A549 (cell line): ENCODE measurements around the gene LUZP1. TPM values are rescaled to one million over a fixed set of nuclear protein-coding genes. Genes with fewer than 3 reads are reported as not detected.

Experiments
- ATAC-seq, 2 experiments: fragments of 200-7000 bp in 1 of 2; fragments of >200 bp in 1 of 2; cut with Nextera tagmentation in 1 of 2; cut with Tn5 transposase in 1 of 2; 3 replicates each; pipeline versions ENCODE4 v1.8.0 to v1.9.1; 2018 to 2020; ENCODE audit warnings: mild to moderate bottlenecking in 1 of 2, moderate library complexity in 1 of 2
- CTCF ChIA-PET: fragments of 300-600 bp; sonication (Branson Sonifier 250); formaldehyde crosslinking; extraction: SDS; loops from one replicate; lab custom pipeline; 2021; ENCODE audit warnings: antibody characterized with exemption, inconsistent platforms; lab: Yijun Ruan, JAX
- POLR2A ChIA-PET: fragments of 350-600 bp; formaldehyde crosslinking; extraction: SDS; loops from one replicate; lab custom pipeline; 2021; ENCODE audit warnings: antibody characterized with exemption, inconsistent platforms; lab: Yijun Ruan, JAX
- DNase-seq, 2 experiments: peaks; one replicate each; pipeline versions ENCODE4 v3.0.0 to v3.0.0-alpha.2; 2011 to 2016; ENCODE audit warnings: low read depth in 1 of 2, low spot score in 1 of 2
- FAIRE-seq: peaks from 2 replicates; lab custom pipeline; 2011; peaks lifted over from hg19 to GRCh38; lab: Jason Lieb, UNC
- H3K27ac ChIP-seq, 2 experiments: fragments of >200 bp; sonication (Bioruptor Twin); formaldehyde crosslinking; 3 replicates each; pipeline ENCODE4 v1.5.1; 2016 to 2017
- H3K4me1 ChIP-seq: fragments of >200 bp; sonication (Bioruptor Twin); formaldehyde crosslinking; 3 replicates; pipeline ENCODE4 v1.6.1; 2016
- H3K4me2 ChIP-seq: fragments of >200 bp; sonication (Bioruptor Twin); formaldehyde crosslinking; 3 replicates; pipeline ENCODE4 v1.6.1; 2016
- H3K4me3 ChIP-seq: fragments of >200 bp; sonication (Bioruptor Twin); formaldehyde crosslinking; 3 replicates; pipeline ENCODE4 v1.5.1; 2016
- H3K9me3 ChIP-seq: fragments of >200 bp; sonication (Bioruptor Twin); formaldehyde crosslinking; 3 replicates; pipeline ENCODE4 v1.6.1; 2016
- CBX8 ChIP-seq: fragments of 200-600 bp; sonication (generic); IDR thresholded peaks from 2 replicates; pipeline ENCODE4 v1.6.1; 2016
- CEBPB ChIP-seq, 2 experiments: fragments of >200 bp in 1 of 2; sonication (Bioruptor Twin) in 1 of 2; formaldehyde crosslinking in 1 of 2; IDR thresholded peaks; 2 replicates each; pipeline ENCODE4 v1.6.1; 2012 to 2016
- CTCF ChIP-seq: fragments of >200 bp; sonication (Bioruptor Twin); formaldehyde crosslinking; IDR thresholded peaks from 3 replicates; pipeline ENCODE4 v1.5.1; 2016
- E2F6 ChIP-seq: IDR thresholded peaks from 2 replicates; pipeline ENCODE4 v1.6.1; 2012; ENCODE audit warnings: low read depth, borderline replicate concordance
- HDAC2 ChIP-seq: fragments of 200-600 bp; sonication (generic); IDR thresholded peaks from 2 replicates; pipeline ENCODE4 v1.6.1; 2016
- JUN ChIP-seq, 2 experiments: fragments of >200 bp; sonication (Bioruptor Twin); formaldehyde crosslinking; IDR thresholded peaks; 2 replicates in 1 of 2; 3 replicates in 1 of 2; pipeline ENCODE4 v1.6.1; 2016 to 2017
- KDM5A ChIP-seq: fragments of 200-600 bp; sonication (generic); IDR thresholded peaks from 2 replicates; pipeline ENCODE4 v1.6.1; 2016; ENCODE audit warnings: antibody characterized with exemption, mild to moderate bottlenecking
- MAX ChIP-seq: IDR thresholded peaks from 2 replicates; pipeline ENCODE4 v1.6.1; 2012
- MAZ ChIP-seq: fragments of 150-350 bp; IDR thresholded peaks from 2 replicates; pipeline ENCODE4 v1.6.1; 2014; ENCODE audit warnings: antibody characterized with exemption, low read depth, low read length, borderline replicate concordance
- NFE2L2 ChIP-seq: fragments of 150-350 bp; conservative IDR thresholded peaks from 2 replicates; pipeline ENCODE4 v1.6.1; 2014; ENCODE audit warnings: low read length
- NR3C1 ChIP-seq: fragments of >200 bp; sonication (Bioruptor Twin); formaldehyde crosslinking; IDR thresholded peaks from 3 replicates; pipeline ENCODE4 v1.6.1; 2017
- SMC3 ChIP-seq: fragments of >200 bp; sonication (Bioruptor Twin); formaldehyde crosslinking; IDR thresholded peaks from 3 replicates; pipeline ENCODE4 v1.6.1; 2018; ENCODE audit warnings: inconsistent platforms
- TFCP2L1 ChIP-seq: fragments of 250-450 bp; sonication (Bioruptor Pico); IDR thresholded peaks from 2 replicates; pipeline ENCODE4 v1.5.0; 2021; ENCODE audit warnings: mild to moderate bottlenecking
- ZC3H11A ChIP-seq: fragments of 450-650 bp; IDR thresholded peaks from 2 replicates; pipeline ENCODE4 v1.6.1; 2014; ENCODE audit warnings: antibody characterized with exemption, mild to moderate bottlenecking
- ZFP36 ChIP-seq: fragments of 450-650 bp; IDR thresholded peaks from 2 replicates; pipeline ENCODE4 v1.6.1; 2014; ENCODE audit warnings: borderline replicate concordance; ENCODE audit not compliant: partially characterized antibody
- ZSCAN20 ChIP-seq: fragments of 250-450 bp; sonication (Bioruptor Pico); IDR thresholded peaks from 2 replicates; pipeline ENCODE4 v1.8.0; 2022; ENCODE audit warnings: mild to moderate bottlenecking, moderate library complexity
- WGBS: methylation state at CpG from one replicate; pipeline ENCODE4 v1.1.6; 2017; ENCODE audit errors: missing lambda C conversion rate; 5-methylcytosine and 5-hydroxymethylcytosine counted together
- polyA plus RNA-seq, 4 experiments: library from polyadenylated mRNA; depleted of rRNA in 3 of 4; stranded (reverse); fragments of >200 nt; fragmentation: RNase III in 1 of 4; extraction: RNeasy Plus Mini Kit Qiagen cat#74134 plus additional on column Dnase treatment in 1 of 4; gene quantifications; 2 replicates in 3 of 4; 3 replicates in 1 of 4; pipeline ENCODE4 v1.2.3, GENCODE V29; 2011 to 2017
- TF ChIP-seq, protein P1 (sequence below): fragments of 150-350 bp; IDR thresholded peaks from 2 replicates; pipeline ENCODE4 v1.6.1; 2014; ENCODE audit warnings: low read depth, mild to moderate bottlenecking, low read length
- TF ChIP-seq, protein P2 (sequence below): fragments of 250-450 bp; sonication (Bioruptor Pico); IDR thresholded peaks from 2 replicates; pipeline ENCODE4 v1.5.0; 2021; ENCODE audit warnings: mild to moderate bottlenecking, moderate library complexity, borderline replicate concordance
- TF ChIP-seq, protein P3 (sequence below): fragments of 250-450 bp; sonication (Bioruptor Pico); IDR thresholded peaks from 2 replicates; pipeline ENCODE4 v1.5.0; 2020; ENCODE audit warnings: low read depth, mild to moderate bottlenecking, moderate library complexity

Gene LUZP1
- polyA plus RNA-seq, 2 of the 4 experiments (the other 2 are of a cell fraction), result 18.2 to 26.2 TPM

- TF ChIP-seq MAX, result peak; percentile 42; the same call in 1 of the 2 replicates
- TF ChIP-seq MAZ, result no peak
- TF ChIP-seq HDAC2, result no peak
- TF ChIP-seq TFCP2L1 (CRISPR knock-in tag), result no peak
- TF ChIP-seq CEBPB (IDR thresholded peaks at IDR 0.05), result no peak
- TF ChIP-seq, protein P1, sequence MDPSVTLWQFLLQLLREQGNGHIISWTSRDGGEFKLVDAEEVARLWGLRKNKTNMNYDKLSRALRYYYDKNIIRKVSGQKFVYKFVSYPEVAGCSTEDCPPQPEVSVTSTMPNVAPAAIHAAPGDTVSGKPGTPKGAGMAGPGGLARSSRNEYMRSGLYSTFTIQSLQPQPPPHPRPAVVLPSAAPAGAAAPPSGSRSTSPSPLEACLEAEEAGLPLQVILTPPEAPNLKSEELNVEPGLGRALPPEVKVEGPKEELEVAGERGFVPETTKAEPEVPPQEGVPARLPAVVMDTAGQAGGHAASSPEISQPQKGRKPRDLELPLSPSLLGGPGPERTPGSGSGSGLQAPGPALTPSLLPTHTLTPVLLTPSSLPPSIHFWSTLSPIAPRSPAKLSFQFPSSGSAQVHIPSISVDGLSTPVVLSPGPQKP, result no peak
- no peak for TF ChIP-seq KDM5A
- TF ChIP-seq SMC3, result no peak
- no peak for TF ChIP-seq NR3C1
- no peak for TF ChIP-seq ZC3H11A
Observed at GRCh38 chr1:23194119-23194984, 25.7 kb upstream of the LUZP1 start (continued).

DNA sequence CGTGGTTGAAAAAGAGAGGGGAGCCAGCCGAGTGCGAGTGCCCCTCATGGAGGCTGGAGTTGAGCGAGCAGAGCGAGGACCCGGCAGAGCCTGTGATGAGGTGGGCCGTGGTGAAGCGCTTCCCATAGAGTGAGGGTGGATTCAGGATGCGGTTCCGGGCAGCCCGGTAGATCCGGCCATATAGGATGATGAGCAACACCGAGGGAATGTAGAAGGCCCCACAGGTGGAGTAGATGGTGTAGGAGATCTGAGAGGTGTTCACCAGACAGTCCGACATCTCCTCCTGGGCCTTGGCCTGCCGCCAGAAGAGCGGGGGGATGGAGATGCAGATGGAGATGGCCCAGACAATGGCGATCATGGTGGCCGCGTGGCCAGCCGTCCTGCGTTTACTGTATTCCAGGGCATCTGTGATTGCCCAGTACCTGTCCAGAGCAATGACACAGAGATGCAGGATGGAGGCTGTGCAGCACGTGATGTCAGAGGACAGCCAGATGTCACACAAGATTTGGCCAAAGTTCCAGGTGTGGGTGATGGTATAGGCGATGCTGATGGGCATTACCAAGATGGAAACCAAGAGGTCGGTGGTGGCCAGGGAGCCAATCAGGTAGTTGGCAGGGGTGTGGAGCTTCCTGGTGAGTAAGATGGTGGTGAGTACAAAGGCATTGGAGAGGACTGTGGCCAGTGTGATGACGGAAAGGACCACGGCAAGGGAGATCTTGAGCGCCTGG lies 24.9 kb upstream of the LUZP1 start:
- CTCF ChIA-PET, result interaction anchor here (0.9 to 6.5 kb wide), 4 partner anchors 9 to 94 kb away, joined by 3 to 46 read pairs (median 4); partner anchors contain the start of gene HTR1D
- H3K4me3 ChIP-seq, result no peak overlapping the region

DNA sequence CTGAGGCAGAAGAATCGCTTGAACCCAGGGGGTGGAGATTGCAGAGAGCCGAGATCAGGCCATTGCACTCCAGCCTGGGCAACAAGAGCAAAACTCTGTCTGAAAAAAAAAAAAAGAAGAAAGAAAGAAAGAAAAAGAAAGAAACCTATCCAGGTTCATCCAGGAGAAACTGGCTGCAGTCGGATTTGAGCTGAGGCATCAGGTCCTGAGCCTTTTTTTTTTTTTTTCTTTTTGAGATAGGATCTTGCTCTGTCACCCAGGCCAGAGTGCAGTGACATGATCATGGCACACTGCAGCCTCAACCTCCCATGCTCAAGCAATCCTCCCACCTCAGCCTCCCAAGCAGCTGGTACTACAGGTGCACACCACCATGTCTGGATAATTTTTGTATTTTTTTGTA lies 22.5 kb upstream of the LUZP1 start:
- CTCF ChIA-PET, result interaction anchor here (0.6 to 2.6 kb wide), 4 partner anchors 15 to 227 kb away, joined by 3 to 17 read pairs (median 3); partner anchors contain the start of gene HTR1D

More for the DNA sequence above, 24.9 kb upstream of the LUZP1 start:
- POLR2A ChIA-PET, result interaction anchor here (1.0 kb wide), 1 partner anchor 94 kb away, joined by 3 read pairs; no protein-coding TSS in a partner anchor
- 94% methylated on average over 27 of the region's 27 CpGs for WGBS
- TF ChIP-seq ZSCAN20 (CRISPR knock-in tag), result 0 out of 2 replicates have a peak, but pooled peaks have one; percentile 14
- TF ChIP-seq, protein P2, sequence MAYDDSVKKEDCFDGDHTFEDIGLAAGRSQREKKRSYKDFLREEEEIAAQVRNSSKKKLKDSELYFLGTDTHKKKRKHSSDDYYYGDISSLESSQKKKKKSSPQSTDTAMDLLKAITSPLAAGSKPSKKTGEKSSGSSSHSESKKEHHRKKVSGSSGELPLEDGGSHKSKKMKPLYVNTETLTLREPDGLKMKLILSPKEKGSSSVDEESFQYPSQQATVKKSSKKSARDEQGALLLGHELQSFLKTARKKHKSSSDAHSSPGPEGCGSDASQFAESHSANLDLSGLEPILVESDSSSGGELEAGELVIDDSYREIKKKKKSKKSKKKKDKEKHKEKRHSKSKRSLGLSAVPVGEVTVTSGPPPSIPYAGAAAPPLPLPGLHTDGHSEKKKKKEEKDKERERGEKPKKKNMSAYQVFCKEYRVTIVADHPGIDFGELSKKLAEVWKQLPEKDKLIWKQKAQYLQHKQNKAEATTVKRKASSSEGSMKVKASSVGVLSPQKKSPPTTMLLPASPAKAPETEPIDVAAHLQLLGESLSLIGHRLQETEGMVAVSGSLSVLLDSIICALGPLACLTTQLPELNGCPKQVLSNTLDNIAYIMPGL, result no peak
- TF ChIP-seq, protein P3, sequence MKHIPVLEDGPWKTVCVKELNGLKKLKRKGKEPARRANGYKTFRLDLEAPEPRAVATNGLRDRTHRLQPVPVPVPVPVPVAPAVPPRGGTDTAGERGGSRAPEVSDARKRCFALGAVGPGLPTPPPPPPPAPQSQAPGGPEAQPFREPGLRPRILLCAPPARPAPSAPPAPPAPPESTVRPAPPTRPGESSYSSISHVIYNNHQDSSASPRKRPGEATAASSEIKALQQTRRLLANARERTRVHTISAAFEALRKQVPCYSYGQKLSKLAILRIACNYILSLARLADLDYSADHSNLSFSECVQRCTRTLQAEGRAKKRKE, result peak; percentile 16; the same call in 1 of the 2 replicates
- DNase-seq, result no peak
- H3K4me2 ChIP-seq, result peak overlapping the region; percentile 74
- peak overlapping the region; percentile 97 to 98 for H3K27ac ChIP-seq
- no peak for ATAC-seq
- H3K4me1 ChIP-seq, result peaks cover 68% of the 10 kb centered on the region
- no peak for FAIRE-seq
- H3K9me3 ChIP-seq, result no peaks in the 10 kb centered on the region

More for the DNA sequence above, 22.5 kb upstream of the LUZP1 start:
- Histone ChIP-seq H3K4me2 (no peak overlapping the region), H3K4me3 (no peak overlapping the region), H3K9me3 (no peaks in the 10 kb centered on the region), H3K4me1 (peaks cover 64% of the 10 kb centered on the region), H3K27ac (peak overlapping the region; percentile 97 to 98)
- TF ChIP-seq NFE2L2 (no peak), ZFP36 (no peak), JUN (IDR thresholded peaks at IDR 0.05) (no peak), E2F6 (no peak), CTCF (no peak), ZSCAN20 (CRISPR knock-in tag) (no peak), CBX8 (no peak)
- TF ChIP-seq, protein P3, result no peak
- WGBS, result 91% methylated on average over 3 of the region's 3 CpGs
- FAIRE-seq (no peak), DNase-seq (no peak), ATAC-seq (no peak)
- POLR2A ChIA-PET, result no interaction called here
